CD4-positive, alpha-beta T cell treated with Interleukin-15 for 1 hour (primary cell): ENCODE data around the gene CXXC4.

Experiments
- DNase-seq: peaks from one replicate; pipeline ENCODE4 v3.0.0-alpha.2; 2020

The CXXC4 gene

DNA sequence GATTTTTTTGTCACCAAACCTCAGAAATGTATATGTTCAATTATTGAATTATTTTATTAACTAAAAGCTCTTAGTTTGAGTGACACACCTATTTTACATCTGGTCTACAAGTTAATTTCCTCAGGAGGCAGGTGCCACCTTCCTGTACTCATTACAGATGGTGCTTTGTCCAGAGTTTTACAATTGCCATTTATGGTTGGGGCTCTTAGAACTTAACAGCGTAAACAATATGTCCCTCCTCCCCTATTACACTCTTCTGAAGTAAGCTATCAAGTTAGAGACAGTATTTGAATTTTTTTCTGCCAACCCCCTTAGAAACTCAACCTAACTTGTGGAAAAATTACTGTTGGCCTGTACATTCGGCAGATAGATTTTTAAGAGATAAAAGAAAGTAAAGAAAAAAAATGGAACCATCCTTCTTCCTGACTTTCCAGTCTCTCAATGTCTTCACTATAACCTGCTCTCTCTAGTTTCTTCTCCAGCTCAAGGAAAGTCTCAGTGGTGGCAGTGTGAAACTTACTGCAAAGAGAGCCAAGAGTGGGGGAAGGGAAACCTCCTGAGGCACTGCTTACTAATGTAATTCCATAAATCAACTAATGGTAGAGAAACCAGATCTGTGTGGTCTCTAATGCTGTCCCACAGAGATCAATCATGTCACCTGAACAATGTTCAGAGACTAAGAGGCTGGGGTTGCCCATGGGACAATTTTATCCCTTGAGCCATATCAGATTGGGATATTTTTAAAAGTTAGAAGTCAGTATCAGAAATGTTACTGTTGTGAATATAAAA, 7.8 kb downstream of the CXXC4 start:
- DNase-seq, result no peak

DNA sequence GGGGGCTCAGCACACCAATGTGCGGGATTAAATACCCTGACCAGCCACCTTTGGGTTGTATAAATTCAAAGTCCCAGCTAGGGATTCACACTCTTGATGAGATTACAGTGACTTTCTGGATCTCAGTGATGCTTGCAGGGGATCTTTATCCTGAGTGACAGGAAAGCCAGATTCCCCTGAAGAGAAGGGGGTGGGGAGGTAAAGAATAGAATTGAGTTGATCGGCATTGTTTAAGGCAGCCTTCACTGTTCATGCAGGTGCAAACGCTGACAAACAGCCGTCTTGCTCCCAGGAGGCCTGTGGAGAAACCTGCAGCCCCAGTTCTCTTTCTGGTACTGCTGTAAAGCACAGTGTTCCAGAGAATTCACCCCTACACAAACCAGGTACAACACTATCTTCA, 19.0 kb downstream of the CXXC4 start:
- DNase-seq, result no peak

DNA sequence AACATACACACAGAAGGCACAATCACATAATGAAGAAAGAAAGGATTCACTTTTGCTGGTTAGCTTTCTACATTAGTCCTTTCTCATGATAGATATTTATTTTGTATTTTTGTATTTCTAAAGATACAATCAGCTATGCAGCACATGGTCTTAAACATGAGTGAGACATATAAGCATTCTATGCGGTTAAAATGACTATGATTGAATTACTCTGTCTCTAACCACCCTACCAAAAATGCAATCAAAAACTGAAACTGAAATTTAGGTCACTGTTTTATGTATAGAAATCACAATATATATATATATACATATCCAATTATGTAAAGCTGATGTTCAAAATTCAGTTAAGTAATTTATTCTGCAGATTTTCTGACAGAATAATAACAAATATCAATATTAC, 21.9 kb downstream of the CXXC4 start:
- no peak for DNase-seq

DNA sequence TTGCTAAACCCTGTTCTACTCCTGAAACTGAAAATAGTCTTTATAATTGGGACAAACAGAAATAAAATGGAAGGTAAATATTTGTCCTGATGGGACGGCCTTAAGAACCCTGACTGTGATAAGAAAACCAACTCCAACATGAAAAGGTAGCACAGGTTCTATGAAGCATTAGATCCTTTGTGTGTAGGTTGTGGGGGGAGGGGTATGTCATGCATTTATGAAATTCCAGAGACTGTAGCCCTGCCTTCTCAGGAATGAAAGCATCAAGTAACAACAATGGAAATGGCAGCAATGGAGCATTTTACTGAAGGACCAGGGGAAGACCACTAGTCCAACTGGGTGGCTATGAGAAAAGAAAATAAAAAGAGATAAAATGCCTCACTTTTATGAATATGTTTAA, 23.9 kb downstream of the CXXC4 start:
- DNase-seq, result no peak

DNA sequence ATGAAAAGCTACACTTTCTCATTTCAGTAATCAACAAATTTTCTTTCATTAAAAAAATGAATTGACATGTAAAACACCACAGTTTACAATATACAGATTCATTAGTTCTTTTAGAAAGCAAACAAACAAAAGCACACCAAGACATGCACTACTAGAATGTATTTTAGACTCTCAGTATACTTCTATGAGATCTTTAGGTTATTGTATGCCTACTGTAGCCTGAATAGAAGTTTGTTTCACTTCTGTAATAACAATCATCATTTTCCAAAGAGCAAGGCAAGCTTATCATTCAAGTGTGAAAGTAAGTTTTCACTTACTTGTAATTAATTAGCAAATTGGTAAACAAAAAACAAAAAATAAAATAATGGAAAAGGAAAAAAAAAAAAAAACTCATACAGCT, 24.9 kb downstream of the CXXC4 start:
- DNase-seq, result no peak

DNA sequence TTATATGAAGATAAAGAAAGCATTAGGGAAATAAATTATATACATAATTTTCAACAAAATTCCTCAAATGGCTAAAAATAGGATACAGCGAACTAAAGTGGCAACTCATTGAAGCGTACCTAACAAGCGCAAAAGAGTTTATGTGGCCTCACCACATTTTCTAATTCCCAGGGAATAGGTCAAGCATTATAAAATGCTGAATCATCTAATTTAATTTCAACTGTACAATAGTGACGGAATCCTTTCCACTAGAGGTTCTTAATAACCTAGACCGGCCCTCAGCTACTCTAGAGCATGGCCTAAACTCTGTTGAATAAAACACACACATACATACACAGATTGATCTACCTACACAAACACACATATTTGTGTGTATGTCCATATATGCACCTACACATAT, 29.1 kb downstream of the CXXC4 start:
- no peak for DNase-seq

DNA sequence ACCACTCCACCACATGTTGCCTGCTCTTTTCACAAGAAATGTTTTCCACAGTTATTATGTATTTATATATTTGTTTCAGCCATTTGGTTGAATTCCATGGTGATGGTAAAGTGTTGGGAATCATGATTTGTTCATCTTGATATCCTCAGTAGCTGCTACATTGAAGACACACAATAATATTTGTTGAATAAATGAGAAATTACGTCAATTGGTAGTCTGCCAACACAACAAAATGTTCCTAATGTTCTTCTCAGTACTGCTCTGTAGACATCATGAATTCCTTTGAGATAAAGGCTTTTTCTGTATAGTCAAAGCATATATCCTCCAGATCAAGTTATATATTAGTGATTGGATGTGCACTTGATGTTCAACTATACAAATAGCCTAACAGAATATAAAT, 29.5 kb downstream of the CXXC4 start:
- no peak for DNase-seq

DNA sequence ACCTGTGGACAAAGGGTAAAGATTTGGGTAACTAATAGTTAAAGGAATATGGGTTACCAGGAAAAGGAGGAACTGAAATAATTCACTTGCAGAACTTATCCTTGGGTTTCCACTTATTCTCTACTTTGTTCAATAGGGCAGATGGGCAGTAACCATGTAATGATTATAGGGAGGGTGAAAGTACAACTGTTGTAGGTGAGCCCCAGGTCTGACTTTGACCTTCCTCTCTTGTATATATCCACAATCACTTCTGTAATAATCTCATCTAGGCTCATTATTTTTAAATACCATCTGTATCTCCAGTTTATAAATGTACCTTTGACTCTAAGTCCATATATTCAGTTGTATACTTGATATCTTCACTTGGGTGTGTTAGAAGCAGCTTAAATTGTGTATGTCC, 32.1 kb downstream of the CXXC4 start:
- no peak for DNase-seq

DNA sequence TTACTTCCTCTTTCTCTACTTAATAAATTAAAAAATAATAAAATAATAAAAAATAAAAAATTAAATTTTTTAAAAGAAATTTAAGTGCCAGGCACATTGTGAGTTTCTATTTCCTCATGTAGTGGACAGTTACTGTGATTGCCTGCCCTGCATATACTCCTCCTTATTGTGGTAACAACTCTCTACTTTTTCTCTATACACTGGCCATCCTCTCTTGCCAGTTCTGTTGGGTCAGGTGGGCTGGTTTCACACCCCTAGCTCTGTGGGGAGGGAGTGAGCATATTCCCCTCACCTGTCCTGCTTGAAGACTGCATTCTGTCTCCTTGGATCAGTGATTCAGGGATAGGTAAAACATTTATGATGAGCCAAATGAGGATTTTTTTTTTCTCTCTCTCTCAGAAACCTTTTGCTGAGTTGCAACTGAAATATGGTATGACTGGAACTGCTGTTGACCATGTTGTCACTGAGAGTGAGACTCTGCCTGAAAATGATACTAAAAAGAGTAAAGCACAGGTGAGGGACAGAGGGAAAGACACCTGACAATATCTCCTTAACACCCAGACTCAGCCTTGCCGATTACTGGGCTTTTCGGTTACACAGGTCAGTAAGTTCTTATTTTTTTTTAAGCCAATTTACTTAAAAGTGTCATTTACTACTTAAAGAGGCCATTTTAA, 37.2 kb downstream of the CXXC4 start:
- DNase-seq, result no peak

DNA sequence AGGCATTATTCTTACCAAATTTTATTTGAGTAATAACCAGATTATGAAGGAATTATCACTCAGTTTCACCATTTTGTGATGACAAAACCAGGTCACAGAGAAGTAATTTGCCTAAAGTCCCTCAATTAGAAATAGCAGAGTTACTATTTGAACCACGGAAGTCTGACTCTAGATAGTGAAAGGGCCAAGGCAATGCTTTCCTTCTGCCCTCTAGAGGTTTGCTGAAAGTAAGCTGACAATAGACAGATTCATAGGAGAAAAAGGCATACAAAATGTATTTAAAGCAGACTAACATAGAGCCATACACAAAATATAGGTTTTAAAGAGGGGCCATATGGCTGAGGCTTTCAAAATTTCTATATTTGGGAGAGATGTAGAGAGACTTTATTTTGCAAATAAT, 43.1 kb downstream of the CXXC4 start:
- no peak for DNase-seq

DNA sequence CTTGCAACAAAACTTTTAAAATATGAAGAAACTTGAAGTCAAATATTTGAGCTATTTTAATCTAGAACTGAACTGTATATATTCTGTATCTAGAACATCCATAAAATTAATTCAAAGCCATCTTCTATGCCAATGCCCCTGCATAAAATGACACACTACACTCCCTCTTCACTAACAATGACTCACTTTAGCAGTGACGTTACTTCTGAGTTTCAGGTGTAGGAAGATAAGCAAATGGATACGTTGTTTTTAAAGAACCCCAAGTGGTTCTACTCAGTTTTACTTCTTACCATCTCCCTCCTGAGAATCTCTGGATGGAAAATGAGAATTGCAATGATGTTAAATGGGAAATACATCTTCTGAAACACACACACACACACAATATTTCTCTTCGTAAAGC, 45.2 kb downstream of the CXXC4 start:
- DNase-seq, result no peak

DNA sequence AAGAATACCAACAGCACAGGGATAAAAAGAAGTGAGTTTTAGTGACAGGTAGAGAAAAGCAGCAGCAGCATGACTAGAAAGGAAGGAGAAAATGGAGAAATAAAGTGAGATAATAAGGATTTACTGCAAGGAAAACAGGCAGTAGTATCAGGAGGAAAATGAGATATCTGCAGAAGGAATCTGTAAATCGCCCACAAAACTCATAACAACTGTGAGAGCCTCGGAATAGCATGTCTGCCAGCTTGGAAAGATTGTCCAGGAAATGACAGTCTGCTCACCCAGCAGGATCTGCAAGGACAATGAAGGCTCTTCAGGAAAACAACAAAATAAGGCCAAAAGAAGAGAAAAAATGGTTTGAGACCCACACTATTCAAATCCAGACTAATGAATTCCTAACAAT, 47.4 kb downstream of the CXXC4 start:
- DNase-seq, result no peak

DNA sequence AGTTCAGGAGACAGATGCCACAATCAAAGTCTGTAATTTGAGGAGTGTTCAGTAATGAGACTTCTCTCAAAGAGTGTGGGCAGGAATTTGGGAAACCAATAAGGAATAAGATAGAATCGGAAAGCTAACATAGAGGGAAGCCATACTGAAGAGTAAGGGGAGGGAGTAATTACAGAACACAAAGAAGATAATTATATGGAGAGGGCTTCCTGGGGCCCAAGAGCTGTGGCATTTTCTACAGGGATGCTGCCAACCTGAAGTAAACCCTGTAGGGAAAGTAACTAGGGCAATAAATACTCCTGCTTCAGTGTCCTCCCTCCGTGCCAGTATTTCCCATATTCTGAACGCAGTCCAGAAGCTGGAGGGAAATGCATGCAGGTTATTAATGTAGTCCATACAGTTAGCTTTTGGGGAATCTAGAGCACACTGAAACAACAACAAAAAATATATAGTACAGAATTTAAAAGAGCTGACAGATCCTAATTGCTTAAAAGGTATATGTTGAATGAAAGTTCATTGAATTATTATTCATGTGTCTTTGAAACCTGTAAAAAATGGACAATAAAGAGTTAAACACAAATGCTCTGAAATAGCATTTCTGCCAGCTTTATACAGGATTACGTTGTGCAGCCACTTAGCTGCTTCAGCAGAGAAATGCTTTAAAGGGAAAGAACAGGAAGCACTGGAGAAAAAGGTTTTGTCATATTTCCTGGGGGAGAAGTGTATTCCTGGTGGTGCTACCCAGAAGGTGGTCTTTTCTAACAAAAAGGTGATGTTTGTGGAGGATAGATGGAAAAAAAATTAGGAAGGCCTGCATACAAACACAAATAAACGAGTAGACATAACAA, 48.0 kb downstream of the CXXC4 start:
- no peak for DNase-seq

DNA sequence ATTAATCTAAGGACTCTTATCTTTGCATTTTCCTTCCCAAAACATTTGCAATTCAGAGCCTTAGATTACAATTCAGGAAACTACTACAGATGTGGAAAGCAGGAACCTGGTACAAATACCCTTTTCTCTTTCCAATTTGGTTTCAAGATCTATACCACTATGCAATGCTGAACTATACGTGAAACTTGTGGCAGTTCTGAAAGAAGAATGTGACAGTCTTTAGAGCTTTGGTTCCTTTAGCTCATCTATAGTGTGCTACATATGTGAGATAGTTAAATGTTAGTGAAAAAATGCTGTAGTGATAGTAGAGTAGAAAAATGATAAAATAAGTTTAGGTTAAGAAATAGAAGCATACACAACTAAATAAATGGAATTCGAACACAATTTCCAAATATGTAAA, 50.0 kb downstream of the CXXC4 start:
- DNase-seq, result no peak

DNA sequence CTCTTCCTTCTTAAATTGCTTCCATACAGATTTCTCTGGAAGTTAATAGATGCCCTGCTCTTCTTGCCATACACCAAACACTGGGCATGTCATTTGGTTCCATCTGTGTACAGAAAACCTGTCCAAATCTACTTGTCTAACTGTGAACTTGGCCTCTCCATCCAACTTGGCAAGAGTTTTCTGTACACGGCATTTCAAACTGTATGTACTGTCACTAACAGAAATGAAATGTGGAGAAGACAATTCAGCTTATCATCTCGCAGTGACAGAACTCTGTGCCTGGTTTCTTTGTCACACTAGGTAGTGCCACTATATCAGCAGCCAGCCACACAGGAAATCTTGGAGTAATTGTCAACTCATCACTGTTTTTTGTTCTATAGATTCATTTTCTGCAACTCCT, 58.2 kb downstream of the CXXC4 start:
- no peak for DNase-seq

DNA sequence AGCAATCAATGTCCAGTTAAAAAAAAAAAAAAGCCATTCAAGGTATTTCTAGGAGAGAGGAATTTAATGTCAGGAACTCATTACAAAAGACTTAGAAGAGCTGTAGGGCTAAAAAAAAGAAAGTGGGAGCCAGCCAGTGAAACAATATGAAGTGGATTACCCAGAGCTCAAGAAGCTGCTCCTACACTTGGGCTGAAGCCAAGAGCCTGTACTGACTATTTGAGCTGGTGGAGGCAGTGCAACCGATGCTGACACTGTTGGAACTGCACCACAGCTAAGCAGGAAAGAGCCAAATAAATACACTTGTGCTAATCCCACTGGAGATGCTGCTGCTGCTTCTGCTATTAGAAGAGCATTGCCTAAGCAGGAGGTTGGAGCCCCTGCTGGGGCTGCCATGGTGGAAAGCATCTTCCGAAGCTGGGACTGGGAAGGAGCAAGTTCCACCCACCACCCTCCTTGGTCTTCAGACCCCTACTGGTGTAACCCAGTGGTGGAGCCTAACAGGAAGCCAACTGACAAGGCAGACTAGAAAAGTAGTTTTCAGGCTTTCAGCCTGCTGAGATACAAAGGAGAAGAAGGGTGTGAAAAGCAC, 65.4 kb downstream of the CXXC4 start:
- DNase-seq, result no peak

DNA sequence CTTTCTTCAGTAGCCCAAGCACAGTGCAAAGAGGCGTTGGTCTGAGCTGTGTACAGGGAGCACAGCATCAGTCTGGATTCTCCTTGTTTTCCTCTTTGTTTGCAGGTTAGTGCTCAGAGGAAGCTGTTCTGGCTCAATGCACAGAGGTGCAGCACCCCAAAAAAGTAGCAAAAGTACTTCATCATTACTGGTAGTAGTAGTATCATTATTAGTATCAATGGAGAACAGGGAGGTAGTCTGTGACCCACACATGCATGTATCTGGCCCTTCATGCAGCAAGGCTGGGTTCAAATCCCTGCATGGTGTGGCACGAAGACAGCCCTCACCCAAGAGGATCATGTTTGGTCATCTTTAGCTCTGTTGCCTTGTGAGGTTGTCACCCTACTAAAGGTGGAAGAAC, 68.7 kb downstream of the CXXC4 start:
- DNase-seq, result no peak

DNA sequence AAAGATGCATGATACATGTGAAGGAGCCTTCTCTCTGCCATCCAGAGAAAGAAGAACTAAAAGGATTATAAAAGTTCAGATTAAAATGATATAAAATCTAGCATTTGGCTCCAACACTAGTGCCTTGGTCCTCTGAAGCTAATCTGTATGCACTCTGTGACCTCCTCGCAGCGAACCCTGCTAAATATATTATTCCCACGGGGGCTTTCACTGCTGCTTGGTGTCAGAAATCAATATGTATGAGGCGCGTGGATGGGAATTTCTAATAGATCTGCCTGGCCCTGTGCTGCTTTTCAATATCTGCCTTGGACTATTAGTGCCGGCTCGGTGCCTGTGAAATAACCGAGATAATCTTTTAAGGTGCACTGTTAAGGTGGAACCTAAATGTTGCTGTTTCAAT, 69.7 kb downstream of the CXXC4 start:
- DNase-seq, result no peak

DNA sequence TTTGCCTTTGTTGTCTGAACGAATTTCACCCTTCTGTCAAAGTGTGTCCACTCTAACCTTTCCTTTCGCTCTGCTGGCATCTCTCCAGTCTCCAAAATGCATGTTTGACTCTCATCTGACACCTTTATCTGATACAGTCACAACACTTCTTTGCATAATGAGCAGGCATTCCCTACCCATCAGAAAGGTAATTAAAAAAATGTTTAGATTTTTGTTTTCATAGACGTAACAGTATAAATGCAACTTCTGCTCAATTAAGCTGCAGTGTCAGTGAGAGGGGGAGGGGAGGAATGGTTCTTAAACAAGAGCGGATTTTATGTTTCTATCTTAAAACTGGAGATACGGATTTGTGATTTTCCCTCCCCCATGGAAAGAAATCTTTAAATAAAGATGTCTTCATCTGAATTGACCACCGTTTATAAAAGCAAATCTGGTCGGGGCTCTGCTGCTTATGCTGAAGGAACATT, 70.2 kb downstream of the CXXC4 start:
- no peak for DNase-seq

DNA sequence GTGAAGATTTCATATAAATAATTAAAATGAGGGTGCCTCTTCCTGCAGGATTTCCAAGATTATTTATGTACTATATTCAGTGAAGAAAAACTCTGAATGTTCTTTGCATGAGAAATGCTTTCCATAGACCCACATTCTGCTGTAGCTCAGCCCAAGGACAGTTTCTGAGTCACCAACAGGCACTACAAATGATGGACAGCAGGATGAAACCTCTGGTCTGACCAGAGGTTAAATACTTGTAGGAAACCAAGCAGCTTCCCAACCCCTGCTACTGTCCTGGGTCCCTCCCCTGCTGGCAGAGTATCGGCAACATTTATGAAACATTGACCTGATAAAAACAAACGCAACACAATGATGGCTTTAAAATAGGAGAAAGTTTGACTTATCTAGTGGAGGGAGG, 73.1 kb downstream of the CXXC4 start:
- no peak for DNase-seq

DNA sequence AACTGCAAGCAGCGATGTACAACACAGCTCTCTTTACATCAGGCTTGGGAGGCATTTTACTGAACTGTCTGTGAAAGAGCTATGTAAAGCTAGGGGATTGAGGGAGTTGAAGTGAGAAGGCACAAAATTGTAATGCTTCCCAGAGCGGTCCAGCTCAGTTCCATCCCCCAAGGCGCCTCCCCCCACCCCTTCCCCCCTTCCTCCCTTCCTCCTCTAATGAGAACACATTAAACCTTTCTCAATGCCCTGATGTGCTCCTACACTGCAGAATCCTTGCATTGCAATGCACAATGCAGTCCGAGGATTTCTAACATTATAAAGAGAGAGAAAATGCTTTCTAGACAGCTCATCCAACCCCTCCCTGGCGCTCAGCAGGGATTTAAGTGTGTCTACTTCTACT, 73.9 kb downstream of the CXXC4 start:
- DNase-seq, result no peak
